ENCODE measurements around the gene ST6GALNAC5.
"Not testable (repeated sequence)": the region's sequence is repeated elsewhere in the genome, so short reads cannot be mapped to it uniquely, and the experiment has no call there.

ST6GALNAC5 gene

GRCh38 chr1:76867342-76868130 lies at the start of gene ST6GALNAC5:
Gene ST6GALNAC5, plus strand, starts transcription at chr1:76867480.
- Histone ChIP-seq H3K27ac (peak within 1 kb of the TSS; percentile 96), H3K27me3 (ENCODE audit: insufficient read depth, low read depth, severe bottlenecking) (no peaks in the 10 kb centered on the region)

GRCh38 chr1:76820028-76820427 lies 47.3 kb upstream of the ST6GALNAC5 start:
- H3K36me3 ChIP-seq = no peaks in the 10 kb centered on the region
- DNase-seq = no peak
- no peak for TF ChIP-seq CTCF (IDR thresholded peaks at IDR 0.05; ENCODE audit: low read depth, low read length)
- H3K9me3 ChIP-seq (ENCODE audit: severe bottlenecking) = no peaks in the 10 kb centered on the region
- no peak overlapping the region for H3K27ac ChIP-seq
- no peak overlapping the region for H3K4me3 ChIP-seq (ENCODE audit: low read depth, low read length)
- H3K27me3 ChIP-seq (ENCODE audit: insufficient read depth, low read depth, severe bottlenecking) = no peaks in the 10 kb centered on the region

More at GRCh38 chr1:76867342-76868130, at the start of gene ST6GALNAC5:
- peak; percentile 82 for DNase-seq
- 0 out of 2 replicates have a peak, but pooled peaks have one; percentile 6 for TF ChIP-seq CTCF (IDR thresholded peaks at IDR 0.05; ENCODE audit: low read depth, low read length)
- Histone ChIP-seq H3K9me3 (ENCODE audit: severe bottlenecking) (no peaks in the 10 kb centered on the region), H3K36me3 (peaks cover 52% of the 10 kb centered on the region), H3K4me3 (ENCODE audit: low read depth, low read length) (peak within 1 kb of the TSS; percentile 55)

- H3K4me3 ChIP-seq (ENCODE audit: low read depth, low read length); H3K27ac ChIP-seq; H3K27me3 ChIP-seq (ENCODE audit: insufficient read depth, low read depth, severe bottlenecking); DNase-seq; H3K9me3 ChIP-seq (ENCODE audit: severe bottlenecking); H3K36me3 ChIP-seq: not testable (repeated sequence)
These were observed 44.3 kb upstream of the ST6GALNAC5 start for GRCh38 chr1:76822961-76823360.

- H3K36me3 ChIP-seq = no peaks in the 10 kb centered on the region
- no peak for TF ChIP-seq CTCF (IDR thresholded peaks at IDR 0.05; ENCODE audit: low read depth, low read length)
- H3K27ac ChIP-seq = no peak overlapping the region
- H3K9me3 ChIP-seq (ENCODE audit: severe bottlenecking) = no peaks in the 10 kb centered on the region
- no peaks in the 10 kb centered on the region for H3K27me3 ChIP-seq (ENCODE audit: insufficient read depth, low read depth, severe bottlenecking)
- DNase-seq = no peak
- H3K4me3 ChIP-seq (ENCODE audit: low read depth, low read length) = no peak overlapping the region
These were observed 43.2 kb upstream of the ST6GALNAC5 start for GRCh38 chr1:76824106-76824505.

- no peak for DNase-seq
These were observed 41.0 kb upstream of the ST6GALNAC5 start for GRCh38 chr1:76826072-76826845.

More at GRCh38 chr1:76826072-76826845, 41.0 kb upstream of the ST6GALNAC5 start:
- Histone ChIP-seq H3K27ac (no peak overlapping the region), H3K9me3 (ENCODE audit: severe bottlenecking) (no peaks in the 10 kb centered on the region), H3K36me3 (no peaks in the 10 kb centered on the region), H3K4me3 (ENCODE audit: low read depth, low read length) (no peak overlapping the region), H3K27me3 (ENCODE audit: insufficient read depth, low read depth, severe bottlenecking) (no peaks in the 10 kb centered on the region)
- TF ChIP-seq CTCF (IDR thresholded peaks at IDR 0.05; ENCODE audit: low read depth, low read length) = no peak
